Endothelial cell of umbilical vein (primary cell): ENCODE results near the gene PGAM5. TPM values are rescaled to one million over a fixed set of nuclear protein-coding genes. Genes with fewer than 3 reads are reported as not detected.

Experiments used
- BruUV-seq: library from RNA; stranded (reverse); fragments of 400-500 nt; replicated peaks from 2 replicates; lab custom pipeline; 2021; lab: Mats Ljungman, UMichigan
- CTCF ChIA-PET: fragments of 300-600, 350-600 bp; sonication (Branson Sonifier 250); formaldehyde crosslinking; loops from one replicate; lab custom pipeline; 2021; ENCODE audit warnings: antibody characterized with exemption, inconsistent platforms; lab: Charles Lee
- POLR2A ChIA-PET: fragments of 300-600, 350-600 bp; sonication (Branson Sonifier 250); formaldehyde crosslinking; loops from one replicate; lab custom pipeline; 2021; ENCODE audit warnings: antibody characterized with exemption, inconsistent platforms; lab: Charles Lee
- DNase-seq: peaks from one replicate; pipeline ENCODE4 v3.0.0-alpha.2; 2011; ENCODE audit warnings: low read depth, low spot score
- FAIRE-seq: peaks from 2 replicates; lab custom pipeline; 2011; peaks lifted over from hg19 to GRCh38; lab: Jason Lieb, UNC
- H2AFZ ChIP-seq: 2 replicates; pipeline ENCODE4 v1.6.0; 2012; ENCODE audit warnings: low read depth, low read length, control low read depth, inconsistent platforms
- H3K27ac ChIP-seq: 2 replicates; pipeline ENCODE4 v1.5.1; 2011; ENCODE audit warnings: low read depth, mild to moderate bottlenecking, control low read depth, low read length, moderate library complexity; ENCODE audit not compliant: insufficient read depth
- H3K27me3 ChIP-seq, 2 experiments: 2 replicates each; pipeline versions ENCODE4 v1.6.0 to v1.6.1; 2011; ENCODE audit warnings: low read length in 2 of 2, mixed read lengths in 1 of 2; ENCODE audit not compliant: control insufficient read depth in 2 of 2, insufficient read depth in 2 of 2
- H3K36me3 ChIP-seq, 2 experiments: 2 replicates in 1 of 2; 3 replicates in 1 of 2; pipeline ENCODE4 v1.5.1; 2011; ENCODE audit warnings: low read length in 2 of 2, mild to moderate bottlenecking in 1 of 2, moderate library complexity in 1 of 2; ENCODE audit not compliant: control insufficient read depth in 2 of 2, insufficient read depth in 2 of 2; ENCODE audit errors: extremely low read depth in 1 of 2
- H3K4me1 ChIP-seq: 3 replicates; pipeline ENCODE4 v1.5.1; 2011; ENCODE audit warnings: mild to moderate bottlenecking, low read length; ENCODE audit not compliant: control insufficient read depth, insufficient read depth; ENCODE audit errors: extremely low read depth
- H3K4me2 ChIP-seq: 2 replicates; pipeline ENCODE4 v1.6.1; 2011; ENCODE audit warnings: low read length, control low read depth, mixed read lengths; ENCODE audit not compliant: insufficient read depth
- H3K4me3 ChIP-seq, 3 experiments: fragments of 200-600 bp in 1 of 3; sonication (generic), shearing (Covaris generic) in 1 of 3; replicated peaks in 1 of 3; 2 replicates each; pipeline ENCODE4 v1.5.1; 2011 to 2016; ENCODE audit warnings: control low read depth in 3 of 3, low read length in 3 of 3, mild to moderate bottlenecking in 2 of 3, inconsistent platforms in 1 of 3, low read depth in 1 of 3, moderate library complexity in 1 of 3; ENCODE audit not compliant: insufficient read depth in 1 of 3
- H3K79me2 ChIP-seq: 2 replicates; pipeline ENCODE4 v1.6.0; 2012; ENCODE audit warnings: low read length, inconsistent platforms; ENCODE audit not compliant: control insufficient read depth, insufficient read depth
- H3K9ac ChIP-seq: replicated peaks from 2 replicates; pipeline ENCODE3; 2011; ENCODE audit warnings: low read length, control low read depth; ENCODE audit not compliant: insufficient read depth; ENCODE audit errors: extremely low read depth
- H3K9me1 ChIP-seq: replicated peaks from 3 replicates; pipeline ENCODE4 v1.6.0; 2011; ENCODE audit warnings: mild to moderate bottlenecking, low read length; ENCODE audit not compliant: control insufficient read depth, insufficient read depth; ENCODE audit errors: extremely low read depth
- H3K9me3 ChIP-seq: replicated peaks from 2 replicates; pipeline ENCODE4 v1.5.1; 2012; ENCODE audit warnings: low read length, inconsistent platforms; ENCODE audit not compliant: control insufficient read depth, insufficient read depth
- H4K20me1 ChIP-seq: replicated peaks from 2 replicates; pipeline ENCODE3; 2011; ENCODE audit warnings: mild to moderate bottlenecking, low read length; ENCODE audit not compliant: control insufficient read depth, insufficient read depth; ENCODE audit errors: extremely low read depth
- CTCF ChIP-seq, 2 donors: IDR thresholded peaks; 1 replicate in 1 of 2; 2 replicates in 1 of 2; pipeline ENCODE4 v1.5.1; 2011; ENCODE audit warnings: low read length in 2 of 2, mild to moderate bottlenecking in 2 of 2, moderate library complexity in 2 of 2, control low read depth in 1 of 2, inconsistent platforms in 1 of 2, low read depth in 1 of 2; ENCODE audit not compliant: insufficient read depth in 1 of 2; ENCODE audit errors: extremely low read depth in 1 of 2
- EZH2 ChIP-seq: IDR thresholded peaks from 2 replicates; pipeline ENCODE4 v1.6.1; 2012; ENCODE audit warnings: borderline replicate concordance, low read depth, mild to moderate bottlenecking, moderate library complexity, low read length, inconsistent platforms; ENCODE audit not compliant: severe bottlenecking
- FOS ChIP-seq: IDR thresholded peaks from 2 replicates; pipeline ENCODE4 v1.6.1; 2011; ENCODE audit warnings: mild to moderate bottlenecking, low read length, moderate library complexity, borderline replicate concordance; ENCODE audit not compliant: insufficient read depth
- GATA2 ChIP-seq: IDR thresholded peaks from 2 replicates; pipeline ENCODE4 v1.7.0; 2011; ENCODE audit warnings: low read depth, mild to moderate bottlenecking, moderate library complexity, mixed read lengths, low read length; ENCODE audit not compliant: insufficient read length, insufficient read depth
- JUN ChIP-seq: IDR thresholded peaks from 2 replicates; pipeline ENCODE4 v1.6.1; 2011; ENCODE audit warnings: borderline replicate concordance, low read depth; ENCODE audit not compliant: insufficient read length, insufficient read depth
- MAX ChIP-seq: IDR thresholded peaks from 2 replicates; pipeline ENCODE4 v1.6.1; 2011; ENCODE audit not compliant: insufficient read depth, insufficient read length
- MYC ChIP-seq: IDR thresholded peaks from one replicate; pipeline ENCODE4 v1.6.1; 2011; ENCODE audit warnings: mild to moderate bottlenecking, low read depth, low read length
- POLR2A ChIP-seq: IDR thresholded peaks from 2 replicates; pipeline ENCODE4 v1.6.1; 2012; ENCODE audit warnings: low read depth, mild to moderate bottlenecking, control low read depth, low read length
- POLR2AphosphoS5 ChIP-seq: IDR thresholded peaks from 2 replicates; pipeline ENCODE4 v1.6.1; 2012; ENCODE audit warnings: low read depth, mild to moderate bottlenecking, control low read depth, low read length, moderate library complexity; ENCODE audit not compliant: insufficient read depth
- dilution Hi-C: fragments of 300-500 bp; cut with MboI; formaldehyde crosslinking; loops from one replicate; pipeline ENCODE4 v1.15.0; 2019; ENCODE audit warnings: low sequenced_read_pairs; ENCODE audit not compliant: extremely low pct_ligation_motif_present
- intact Hi-C: fragments of 100-400 bp; cut with micrococcal nuclease; formaldehyde crosslinking; loops from one replicate; pipeline ENCODE4 v1.10.0; 2022
- polyA plus RNA-seq, 4 experiments: library from polyadenylated mRNA; depleted of rRNA in 3 of 4; stranded (reverse) in 3 of 4; unstranded in 1 of 4; fragments of >200 nt; gene quantifications; 2 replicates each; pipeline versions ENCODE4 v1.2.1 to v1.2.3, GENCODE V29; 2011 to 2012; ENCODE audit warnings: missing spikeins in 1 of 4
- total RNA-seq: library from RNA; stranded (reverse); gene quantifications from 2 replicates; pipeline ENCODE4 v1.2.3, GENCODE V29; 2021

The PGAM5 gene
- total and polyA plus RNA-seq, 2 donors (not counting 3 experiments of a cell fraction or from before 2014, with no cell fraction given), result 23.1 to 52.8 TPM

GRCh38 chr12:132672678-132673077 lies 38.0 kb upstream of the PGAM5 start:
- BruUV-seq, result TSS peak; percentile 5
- H3K4me2 ChIP-seq, result no peak overlapping the region
- FAIRE-seq, result no peak

More at GRCh38 chr12:132672678-132673077, 38.0 kb upstream of the PGAM5 start:
- Histone ChIP-seq H3K9ac (no peak overlapping the region), H3K9me1 (no peaks in the 10 kb centered on the region), H3K27ac (no peak overlapping the region), H3K4me1 (peaks cover 3% of the 10 kb centered on the region), H3K4me3 (no peak overlapping the region), H3K9me3 (no peaks in the 10 kb centered on the region), H3K79me2 (no peaks in the 10 kb centered on the region), H3K36me3 (peaks cover 0 to 23% of the 10 kb centered on the region in 2 experiments), H4K20me1 (no peaks in the 10 kb centered on the region), H3K27me3 (no peaks in the 10 kb centered on the region), H2AFZ (no peak overlapping the region)
- intact Hi-C loops, result no loop called here
- ChIA-PET POLR2A (no interaction called here), CTCF (no interaction called here)
- dilution Hi-C loops, result no loop called here
- DNase-seq, result no peak
- TF ChIP-seq MYC, result no peak
- no peak for TF ChIP-seq GATA2
- TF ChIP-seq EZH2, result no peak
- no peak for TF ChIP-seq MAX
- no peak for TF ChIP-seq FOS
- TF ChIP-seq POLR2A, result no peak
- TF ChIP-seq JUN, result no peak
- TF ChIP-seq CTCF (IDR thresholded peaks at IDR 0.05; ENCODE audit: extremely low read depth in 1 of 2, insufficient read depth in 1 of 2, low read depth in 1 of 2, low read length in 2 of 2), result no peak
- TF ChIP-seq POLR2AphosphoS5, result no peak
